Neural crest cell (in vitro differentiated cells): ENCODE results near the gene TMX3. TPM values are rescaled to one million over a fixed set of nuclear protein-coding genes. Genes with fewer than 3 reads are reported as not detected.

Source experiments
- DNase-seq: peaks from one replicate; pipeline ENCODE4 v3.0.0; 2021; ENCODE audit warnings: low read depth, mixed read lengths, low spot score
- H3K27ac Mint-ChIP-seq: one replicate; pipeline ENCODE4 v1.8.0; 2021; ENCODE audit warnings: mild to moderate bottlenecking, mixed read lengths; ENCODE audit not compliant: unreplicated experiment
- H3K27me3 Mint-ChIP-seq: 2 replicates; pipeline ENCODE4 v1.8.0; 2021; ENCODE audit warnings: low read depth, mild to moderate bottlenecking, mixed read lengths
- H3K36me3 Mint-ChIP-seq: 2 replicates; pipeline ENCODE4 v1.8.0; 2021; ENCODE audit warnings: low read depth, mild to moderate bottlenecking, mixed read lengths
- H3K4me1 Mint-ChIP-seq: 2 replicates; pipeline ENCODE4 v1.8.0; 2021; ENCODE audit warnings: mixed read lengths
- H3K4me3 Mint-ChIP-seq: one replicate; pipeline ENCODE4 v1.8.0; 2021; ENCODE audit warnings: mild to moderate bottlenecking, mixed read lengths
- H3K9me3 Mint-ChIP-seq: 2 replicates; pipeline ENCODE4 v1.8.0; 2021; ENCODE audit warnings: mixed read lengths
- CTCF ChIP-seq: fragments of 200-600 bp; sonication (generic); conservative IDR thresholded peaks from 2 replicates; pipeline ENCODE4 v1.5.0; 2021; ENCODE audit warnings: antibody characterized with exemption, mild to moderate bottlenecking
- total RNA-seq: library from RNA; stranded (reverse); gene quantifications from 2 replicates; pipeline ENCODE4 v1.2.1, GENCODE V29; 2021

Gene TMX3
- total RNA-seq, 1 donor from 2014 or later, result 47.5 TPM

- no peak overlapping the region for H3K27ac Mint-ChIP-seq
- no peak for TF ChIP-seq CTCF
- H3K9me3 Mint-ChIP-seq, result no peaks in the 10 kb centered on the region
- no peak overlapping the region for H3K4me3 Mint-ChIP-seq
- DNase-seq, result no peak
- H3K36me3 Mint-ChIP-seq, result peaks cover 34% of the 10 kb centered on the region
- H3K4me1 Mint-ChIP-seq, result no peaks in the 10 kb centered on the region
- H3K27me3 Mint-ChIP-seq, result no peaks in the 10 kb centered on the region
These were observed 15.9 kb downstream of the TMX3 start for GRCh38 chr18:68699043-68699442.

- no peaks in the 10 kb centered on the region for H3K9me3 Mint-ChIP-seq
- peaks cover 37% of the 10 kb centered on the region for H3K36me3 Mint-ChIP-seq
- H3K27me3 Mint-ChIP-seq, result no peaks in the 10 kb centered on the region
- no peak overlapping the region for H3K4me3 Mint-ChIP-seq
- no peak overlapping the region for H3K27ac Mint-ChIP-seq
- no peak for DNase-seq
- no peaks in the 10 kb centered on the region for H3K4me1 Mint-ChIP-seq
- TF ChIP-seq CTCF, result no peak
These were observed 18.0 kb downstream of the TMX3 start for GRCh38 chr18:68696937-68697336.

GRCh38 chr18:68694316-68694715, 20.6 kb downstream of the TMX3 start:
- Mint-ChIP-seq H3K4me1 (no peaks in the 10 kb centered on the region), H3K27me3 (no peaks in the 10 kb centered on the region), H3K4me3 (no peak overlapping the region), H3K36me3 (peaks cover 30% of the 10 kb centered on the region), H3K27ac (no peak overlapping the region), H3K9me3 (no peaks in the 10 kb centered on the region)
- TF ChIP-seq CTCF, result no peak
- DNase-seq, result no peak

GRCh38 chr18:68693091-68693815, 21.7 kb downstream of the TMX3 start:
- no peaks in the 10 kb centered on the region for H3K9me3 Mint-ChIP-seq
- no peaks in the 10 kb centered on the region for H3K4me1 Mint-ChIP-seq
- peaks cover 28% of the 10 kb centered on the region for H3K36me3 Mint-ChIP-seq
- H3K27ac Mint-ChIP-seq, result no peak overlapping the region
- no peak for DNase-seq
- TF ChIP-seq CTCF, result no peak
- no peak overlapping the region for H3K4me3 Mint-ChIP-seq
- no peaks in the 10 kb centered on the region for H3K27me3 Mint-ChIP-seq

- Mint-ChIP-seq H3K4me3 (no peak overlapping the region), H3K9me3 (no peaks in the 10 kb centered on the region), H3K27ac (no peak overlapping the region), H3K4me1 (no peaks in the 10 kb centered on the region), H3K36me3 (peaks cover 18% of the 10 kb centered on the region), H3K27me3 (no peaks in the 10 kb centered on the region)
- no peak for DNase-seq
- TF ChIP-seq CTCF, result no peak
These were observed 35.4 kb downstream of the TMX3 start for GRCh38 chr18:68679528-68679927.
